ENCODE data around the gene NFATC4. TPM values are rescaled to one million over a fixed set of nuclear protein-coding genes. Genes with fewer than 3 reads are reported as not detected.

Gene NFATC4
- total and polyA plus RNA-seq, 12 donors, result 3.0 to 69.2 (median 9.9) TPM

- Histone ChIP-seq H3K4me3 (no peak overlapping the region), H3K9me3 (no peaks in the 10 kb centered on the region), H3K27me3 (peaks cover 0 to 10% (median 0%) of the 10 kb centered on the region in 7 donors), H3K27ac (no peak overlapping the region), H3K36me3 (peaks cover 0 to 34% (median 0%) of the 10 kb centered on the region in 9 donors), H3K4me1 (peaks cover 0 to 34% (median 7%) of the 10 kb centered on the region in 9 donors)
- intact Hi-C loops (cut with DNase I), result no loop called here
- DNase-seq (no peak), ATAC-seq (no peak)
- WGBS, 2 donors, result 61 to 69% methylated on average over 16 of the region's 16 CpGs
- TF ChIP-seq CTCF (IDR thresholded peaks at IDR 0.05), result no peak
Observed at GRCh38 chr14:24376448-24377070, 8.6 kb downstream of the NFATC4 start.

GRCh38 chr14:24377126-24377525 is 9.1 kb downstream of the NFATC4 start:
- H3K36me3 ChIP-seq, result peaks cover 0 to 34% (median 0%) of the 10 kb centered on the region in 9 donors
- H3K9me3 ChIP-seq, result no peaks in the 10 kb centered on the region
- no peak for ATAC-seq
- H3K4me3 ChIP-seq, result no peak overlapping the region
- no peak for DNase-seq
- H3K27me3 ChIP-seq, result peaks cover 0 to 10% (median 0%) of the 10 kb centered on the region in 7 donors
- no peak for TF ChIP-seq CTCF (IDR thresholded peaks at IDR 0.05)
- H3K4me1 ChIP-seq, result peaks cover 0 to 28% (median 7%) of the 10 kb centered on the region in 9 donors
- intact Hi-C loops (cut with DNase I), result no loop called here
- 65 to 71% methylated on average over 7 of the region's 7 CpGs for WGBS, 2 donors
- H3K27ac ChIP-seq, result no peak overlapping the region

GRCh38 chr14:24377657-24378056 is 9.7 kb downstream of the NFATC4 start:
- ATAC-seq (peak in 3 of 8 donors; percentile 10 to 20 (median 16)), DNase-seq (no peak)
- Histone ChIP-seq H3K27me3 (peaks cover 0 to 10% (median 0%) of the 10 kb centered on the region in 7 donors), H3K27ac (no peak overlapping the region), H3K4me3 (no peak overlapping the region), H3K4me1 (peaks cover 0 to 23% (median 7%) of the 10 kb centered on the region in 9 donors), H3K9me3 (no peaks in the 10 kb centered on the region), H3K36me3 (peaks cover 0 to 31% (median 0%) of the 10 kb centered on the region in 9 donors)
- 69 to 86% methylated on average over 2 of the region's 2 CpGs for WGBS, 2 donors
- TF ChIP-seq CTCF (IDR thresholded peaks at IDR 0.05), result no peak
- intact Hi-C loops (cut with DNase I), result no loop called here

- Histone ChIP-seq H3K9me3 (no peaks in the 10 kb centered on the region), H3K36me3 (peaks cover 0 to 25% (median 0%) of the 10 kb centered on the region in 9 donors), H3K27ac (no peak overlapping the region), H3K27me3 (peaks cover 0 to 10% (median 0%) of the 10 kb centered on the region in 7 donors), H3K4me1 (peaks cover 0 to 18% (median 7%) of the 10 kb centered on the region in 9 donors), H3K4me3 (no peak overlapping the region)
- ATAC-seq, result no peak
- no peak for DNase-seq
- no peak for TF ChIP-seq CTCF (IDR thresholded peaks at IDR 0.05)
- intact Hi-C loops (cut with DNase I), result no loop called here
- WGBS, 2 donors, result 77 to 84% methylated on average over 3 of the region's 3 CpGs
Observed at GRCh38 chr14:24378327-24378726, 10.3 kb downstream of the NFATC4 start.
